Measurements from ENCODE around the gene MAGI3.

GRCh38 chr1:113692342-113692741 is 302.0 kb downstream of the MAGI3 start:
- TF ChIP-seq SIN3A (IDR thresholded peaks at IDR 0.05; ENCODE audit: borderline replicate concordance, insufficient read depth, low read length), result no peak
- no peak for TF ChIP-seq POLR2AphosphoS5 (IDR thresholded peaks at IDR 0.05; ENCODE audit: low read depth, low read length)
- no peak for TF ChIP-seq TAF1 (IDR thresholded peaks at IDR 0.05; ENCODE audit: borderline replicate concordance, insufficient read depth, low read length)

All from PFSK-1 (cell line).